ENCODE measurements around the gene CRBN. TPM values are rescaled to one million over a fixed set of nuclear protein-coding genes. Genes with fewer than 3 reads are reported as not detected.

Gene CRBN
- total and polyA plus RNA-seq, 2 of the 13 experiments (the other 11 are each of a cell fraction or from before 2014, with no cell fraction given) = 30.8 to 36.1 TPM

DNA sequence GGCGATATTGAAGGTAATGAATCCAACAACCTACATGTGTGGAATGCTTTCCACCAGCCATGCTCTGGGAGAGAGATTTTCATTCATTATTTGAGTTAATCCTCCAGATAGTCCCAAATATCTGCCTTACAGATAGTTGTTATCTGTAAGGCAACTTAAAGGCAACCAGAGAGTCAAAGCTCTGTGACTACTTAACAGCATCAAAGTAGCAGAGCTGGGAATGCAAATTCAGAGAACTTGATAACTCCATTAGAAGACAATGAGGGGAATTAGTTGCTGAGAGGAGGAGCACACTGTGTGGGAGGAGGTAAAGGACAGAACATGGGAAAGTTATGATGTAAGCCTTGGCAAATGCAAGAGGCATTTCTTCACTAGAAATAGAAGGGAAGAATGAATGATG, 10.5 kb upstream of the CRBN start:
- no peaks in the 10 kb centered on the region for H3K36me3 ChIP-seq (replicated peaks in 1 of 2; ENCODE audit: control insufficient read depth in 1 of 2, insufficient read depth in 2 of 2, low read length in 2 of 2)
- H2AFZ ChIP-seq (ENCODE audit: low read length) = no peak overlapping the region
- BruUV-seq (replicated peaks) = no TSS peak
- in situ Hi-C loops (cut with HindIII; ENCODE audit: extremely low pct_ligation_motif_present, low pct_unique_long_range_greater_than_20kb) (no loop called here), intact Hi-C loops (cut with micrococcal nuclease; ENCODE audit: unreplicated experiment) (loop anchor here (10.0 kb wide), 1 partner anchor 1485 kb away; no protein-coding TSS in a partner anchor)
- H3K79me2 ChIP-seq (ENCODE audit: insufficient read depth, low read length) = no peaks in the 10 kb centered on the region
- H4K20me1 ChIP-seq (ENCODE audit: insufficient read depth, low read length) = no peaks in the 10 kb centered on the region
- no peaks in the 10 kb centered on the region; a peak in 1 of 5 replicates for H3K27me3 ChIP-seq (ENCODE audit: control insufficient read depth in 1 of 2, insufficient read depth in 2 of 2, low read length in 2 of 2)
- FAIRE-seq = no peak
- H3K4me3 ChIP-seq (replicated peaks in 1 of 3; ENCODE audit: insufficient read depth in 1 of 3, low read depth in 2 of 3, low read length in 3 of 3) = no peak overlapping the region
- ChIA-PET CTCF (ENCODE audit: low intra/inter-chr PET ratio, low total read pairs) (no interaction called here), POLR2A (no interaction called here)
- no peak for TF ChIP-seq ATRX (CRISPR knock-in tag; IDR thresholded peaks at IDR 0.05; ENCODE audit: borderline replicate concordance)
- TF ChIP-seq, protein P1, sequence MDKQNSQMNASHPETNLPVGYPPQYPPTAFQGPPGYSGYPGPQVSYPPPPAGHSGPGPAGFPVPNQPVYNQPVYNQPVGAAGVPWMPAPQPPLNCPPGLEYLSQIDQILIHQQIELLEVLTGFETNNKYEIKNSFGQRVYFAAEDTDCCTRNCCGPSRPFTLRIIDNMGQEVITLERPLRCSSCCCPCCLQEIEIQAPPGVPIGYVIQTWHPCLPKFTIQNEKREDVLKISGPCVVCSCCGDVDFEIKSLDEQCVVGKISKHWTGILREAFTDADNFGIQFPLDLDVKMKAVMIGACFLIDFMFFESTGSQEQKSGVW (CRISPR knock-in tag; IDR thresholded peaks at IDR 0.05; ENCODE audit: borderline replicate concordance) = no peak
- TF ChIP-seq SATB2 (CRISPR knock-in tag; IDR thresholded peaks at IDR 0.05) = no peak
- no peak for TF ChIP-seq SMARCC2 (IDR thresholded peaks at IDR 0.05)
- TF ChIP-seq REL (CRISPR knock-in tag; conservative IDR thresholded peaks at IDR 0.05) = no peak
- TF ChIP-seq CBX1 (IDR thresholded peaks at IDR 0.05; ENCODE audit: low read depth) = no peak
- TF ChIP-seq ASH2L (IDR thresholded peaks at IDR 0.05; ENCODE audit: insufficient read length, low read depth, low read length) = no peak
- no peak for TF ChIP-seq SOX5 (CRISPR knock-in tag; IDR thresholded peaks at IDR 0.05; ENCODE audit: borderline replicate concordance)
- no peak for TF ChIP-seq JUNB (CRISPR knock-in tag; IDR thresholded peaks at IDR 0.05; ENCODE audit: borderline replicate concordance)
- no peak for TF ChIP-seq ZBTB20 (CRISPR knock-in tag; IDR thresholded peaks at IDR 0.05; ENCODE audit: borderline replicate concordance, low read depth)
- 0% methylated on average over 1 of the region's 1 CpG for WGBS (ENCODE audit: low lambda C conversion rate)
- H3K4me2 ChIP-seq (ENCODE audit: low read depth, low read length) = no peak overlapping the region
- H3K9ac ChIP-seq (ENCODE audit: insufficient read depth, low read depth, low read length) = no peak overlapping the region
- H3K27ac ChIP-seq (ENCODE audit: extremely low read length, insufficient read depth, low read length) = no peak overlapping the region
- H3K4me1 ChIP-seq (ENCODE audit: insufficient read depth, low read length) = no peaks in the 10 kb centered on the region
- ATAC-seq = no peak
- H3K9me3 ChIP-seq (ENCODE audit: low read length) = no peaks in the 10 kb centered on the region
- DNase-seq (ENCODE audit: low spot score) = no peak

Measured in HepG2 (cell line).